ENCODE data around the gene KCNQ1. TPM values are rescaled to one million over a fixed set of nuclear protein-coding genes. Genes with fewer than 3 reads are reported as not detected.

Gene KCNQ1
- polyA plus RNA-seq, 1 experiment = not detected

DNA sequence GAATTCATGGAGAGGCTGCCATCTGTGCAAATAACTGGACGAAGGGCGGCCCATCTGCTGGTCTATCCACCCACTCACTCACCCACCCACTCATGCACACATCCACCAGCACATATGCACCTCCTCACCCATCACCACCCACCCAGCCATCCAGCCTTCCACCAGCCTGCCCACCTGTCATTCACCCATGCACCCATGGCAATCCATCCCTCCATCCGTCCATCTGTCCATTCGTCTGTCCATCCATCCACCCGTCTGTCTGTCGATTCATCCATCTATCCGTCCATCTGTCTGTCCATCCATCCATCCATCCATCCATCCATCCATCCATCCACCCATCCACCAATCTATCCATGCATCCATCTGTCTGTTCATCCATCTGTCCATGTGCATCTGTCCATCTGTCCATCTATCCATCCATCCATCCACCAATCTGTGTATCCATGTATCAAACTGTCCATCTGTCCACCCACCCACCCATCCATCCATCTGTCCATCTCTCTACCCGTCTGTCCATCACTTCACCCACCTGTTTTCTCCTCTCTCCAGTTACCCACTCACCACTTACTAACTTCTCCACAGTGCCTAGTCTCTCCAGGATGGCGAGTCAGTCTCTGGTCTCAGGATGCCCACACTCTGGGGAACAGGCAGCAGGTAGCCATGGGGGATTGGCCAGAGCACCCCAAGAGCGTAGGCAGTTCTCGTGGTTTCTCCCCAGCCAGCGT, 9.4 kb upstream of the KCNQ1 start:
- H3K27me3 ChIP-seq (ENCODE audit: control insufficient read depth, insufficient read depth, low read length) = peaks cover 6% of the 10 kb centered on the region
- no peaks in the 10 kb centered on the region; the same call in none of the 2 replicates for H3K9me3 ChIP-seq (ENCODE audit: control insufficient read depth, insufficient read depth, low read length)
- POLR2A ChIA-PET = no interaction called here
- H3K4me3 ChIP-seq (ENCODE audit: low read depth, low read length) = no peak overlapping the region
- CTCF ChIA-PET = no interaction called here
- no peak for DNase-seq (ENCODE audit: low read depth, low spot score)
- no peak overlapping the region for H3K27ac ChIP-seq (ENCODE audit: low read depth, low read length)
- TF ChIP-seq, protein P1, sequence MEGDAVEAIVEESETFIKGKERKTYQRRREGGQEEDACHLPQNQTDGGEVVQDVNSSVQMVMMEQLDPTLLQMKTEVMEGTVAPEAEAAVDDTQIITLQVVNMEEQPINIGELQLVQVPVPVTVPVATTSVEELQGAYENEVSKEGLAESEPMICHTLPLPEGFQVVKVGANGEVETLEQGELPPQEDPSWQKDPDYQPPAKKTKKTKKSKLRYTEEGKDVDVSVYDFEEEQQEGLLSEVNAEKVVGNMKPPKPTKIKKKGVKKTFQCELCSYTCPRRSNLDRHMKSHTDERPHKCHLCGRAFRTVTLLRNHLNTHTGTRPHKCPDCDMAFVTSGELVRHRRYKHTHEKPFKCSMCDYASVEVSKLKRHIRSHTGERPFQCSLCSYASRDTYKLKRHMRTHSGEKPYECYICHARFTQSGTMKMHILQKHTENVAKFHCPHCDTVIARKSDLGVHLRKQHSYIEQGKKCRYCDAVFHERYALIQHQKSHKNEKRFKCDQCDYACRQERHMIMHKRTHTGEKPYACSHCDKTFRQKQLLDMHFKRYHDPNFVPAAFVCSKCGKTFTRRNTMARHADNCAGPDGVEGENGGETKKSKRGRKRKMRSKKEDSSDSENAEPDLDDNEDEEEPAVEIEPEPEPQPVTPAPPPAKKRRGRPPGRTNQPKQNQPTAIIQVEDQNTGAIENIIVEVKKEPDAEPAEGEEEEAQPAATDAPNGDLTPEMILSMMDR (IDR thresholded peaks at IDR 0.05; ENCODE audit: low read depth, low read length) = no peak

DNA sequence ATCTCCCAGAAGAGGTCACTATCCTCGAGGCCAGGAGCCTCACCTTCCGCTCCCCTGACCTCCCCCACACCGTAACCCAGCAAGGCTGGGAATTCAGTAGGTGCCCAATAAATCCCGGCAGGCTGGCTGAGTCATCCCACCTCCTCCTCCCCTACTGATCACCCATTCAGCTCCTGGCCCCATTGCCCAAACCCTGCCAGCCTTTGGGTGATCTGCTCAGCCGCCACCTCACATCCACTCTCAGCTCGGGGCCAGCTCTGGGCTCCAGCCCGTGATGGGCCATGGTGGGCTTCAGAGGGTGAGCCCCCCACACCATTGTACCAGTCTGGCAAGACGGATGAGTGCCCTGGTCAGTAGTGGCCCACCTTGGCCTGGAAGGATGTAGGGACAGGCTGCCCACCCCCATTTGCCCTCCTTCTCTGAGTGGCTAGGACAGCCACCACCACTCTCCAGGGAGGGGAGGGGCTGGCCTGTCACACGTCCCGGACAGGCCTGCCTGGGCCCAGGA, 8.7 kb upstream of the KCNQ1 start:
- peaks cover 6% of the 10 kb centered on the region for H3K27me3 ChIP-seq (ENCODE audit: control insufficient read depth, insufficient read depth, low read length)
- TF ChIP-seq, protein P1 (IDR thresholded peaks at IDR 0.05; ENCODE audit: low read depth, low read length) = no peak
- H3K9me3 ChIP-seq (ENCODE audit: control insufficient read depth, insufficient read depth, low read length) = no peaks in the 10 kb centered on the region; the same call in 1 of the 2 replicates
- no peak for DNase-seq (ENCODE audit: low read depth, low spot score)
- POLR2A ChIA-PET = no interaction called here
- H3K27ac ChIP-seq (ENCODE audit: low read depth, low read length) = no peak overlapping the region
- no peak overlapping the region for H3K4me3 ChIP-seq (ENCODE audit: low read depth, low read length)
- CTCF ChIA-PET = no interaction called here

- no peak overlapping the region for H3K4me3 ChIP-seq (ENCODE audit: low read depth, low read length)
- TF ChIP-seq, protein P1 (IDR thresholded peaks at IDR 0.05; ENCODE audit: low read depth, low read length) = no peak
- CTCF ChIA-PET = no interaction called here
- no peaks in the 10 kb centered on the region; the same call in 1 of the 2 replicates for H3K9me3 ChIP-seq (ENCODE audit: control insufficient read depth, insufficient read depth, low read length)
- H3K27ac ChIP-seq (ENCODE audit: low read depth, low read length) = no peak overlapping the region
- POLR2A ChIA-PET = no interaction called here
- H3K27me3 ChIP-seq (ENCODE audit: control insufficient read depth, insufficient read depth, low read length) = peaks cover 6% of the 10 kb centered on the region
- no peak for DNase-seq (ENCODE audit: low read depth, low spot score)
Observed at GRCh38 chr11:2436521-2437031, 8.2 kb upstream of the KCNQ1 start.

DNA sequence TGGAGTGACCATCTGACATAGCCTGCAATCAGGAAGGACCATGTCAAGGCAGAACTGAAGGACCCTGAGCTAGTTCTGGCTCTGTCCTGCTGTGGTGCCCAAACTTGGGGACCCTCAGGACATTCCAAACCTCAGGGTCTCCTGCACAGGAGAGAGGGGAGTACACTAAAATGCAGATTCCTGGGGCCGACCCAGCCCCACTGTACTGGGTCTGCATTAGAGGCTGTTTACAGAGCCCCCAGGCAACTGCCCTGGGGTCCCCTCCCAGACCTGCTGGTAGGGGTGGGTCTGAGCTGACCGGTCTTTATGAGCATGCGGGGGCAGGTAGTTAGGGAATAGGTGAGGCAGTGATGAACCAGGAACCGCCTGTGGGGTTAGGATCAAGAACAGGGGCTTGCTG, 7.3 kb upstream of the KCNQ1 start:
- H3K27me3 ChIP-seq (ENCODE audit: control insufficient read depth, insufficient read depth, low read length) = peaks cover 4% of the 10 kb centered on the region
- CTCF ChIA-PET = no interaction called here
- TF ChIP-seq, protein P1 (IDR thresholded peaks at IDR 0.05; ENCODE audit: low read depth, low read length) = no peak
- no peak for DNase-seq (ENCODE audit: low read depth, low spot score)
- no peaks in the 10 kb centered on the region; the same call in 1 of the 2 replicates for H3K9me3 ChIP-seq (ENCODE audit: control insufficient read depth, insufficient read depth, low read length)
- POLR2A ChIA-PET = no interaction called here
- H3K27ac ChIP-seq (ENCODE audit: low read depth, low read length) = no peak overlapping the region
- H3K4me3 ChIP-seq (ENCODE audit: low read depth, low read length) = no peak overlapping the region

- Histone ChIP-seq H3K4me3 (ENCODE audit: low read depth, low read length) (no peak overlapping the region), H3K27me3 (ENCODE audit: control insufficient read depth, insufficient read depth, low read length) (peaks cover 18% of the 10 kb centered on the region), H3K9me3 (ENCODE audit: control insufficient read depth, insufficient read depth, low read length) (no peaks in the 10 kb centered on the region; the same call in 1 of the 2 replicates), H3K27ac (ENCODE audit: low read depth, low read length) (no peak overlapping the region)
- TF ChIP-seq, protein P1 (IDR thresholded peaks at IDR 0.05; ENCODE audit: low read depth, low read length) = no peak
- POLR2A ChIA-PET = no interaction called here
- CTCF ChIA-PET = no interaction called here
- DNase-seq (ENCODE audit: low read depth, low spot score) = no peak
Observed at GRCh38 chr11:2439820-2440219, 5.0 kb upstream of the KCNQ1 start.

Measured in AG04450 (cell line).